Measurements from ENCODE around the gene CD69. TPM values are rescaled to one million over a fixed set of nuclear protein-coding genes. Genes with fewer than 3 reads are reported as not detected.
"Not testable (repeated sequence)": the region's sequence is repeated elsewhere in the genome, so short reads cannot be mapped to it uniquely, and the experiment has no call there.

The CD69 gene
- total RNA-seq, 1 experiment from 2014 or later: 0.98 TPM

GRCh38 chr12:9738905-9739304 is 21.8 kb downstream of the CD69 start:
- H3K9me3 ChIP-seq (ENCODE audit: control insufficient read depth, insufficient read depth, low read depth, low read length); ATAC-seq; BruUV-seq (replicated peaks); H3K4me3 ChIP-seq (ENCODE audit: low read depth in 2 of 2, low read length in 2 of 2); H3K4me1 ChIP-seq (ENCODE audit: control insufficient read depth, insufficient read depth, low read length); POLR2A ChIA-PET; H3K27ac ChIP-seq (ENCODE audit: low read length); H3K27me3 ChIP-seq (ENCODE audit: control insufficient read depth, insufficient read depth, low read length); DNase-seq (ENCODE audit: low read depth, low spot score); H3K36me3 ChIP-seq (ENCODE audit: control insufficient read depth, insufficient read depth, low read length); CTCF ChIA-PET; intact Hi-C loops (cut with micrococcal nuclease; ENCODE audit: unreplicated experiment); in situ Hi-C loops (cut with HindIII; ENCODE audit: low pct_unique_long_range_greater_than_20kb, low sequenced_read_pairs): not testable (repeated sequence)

DNA sequence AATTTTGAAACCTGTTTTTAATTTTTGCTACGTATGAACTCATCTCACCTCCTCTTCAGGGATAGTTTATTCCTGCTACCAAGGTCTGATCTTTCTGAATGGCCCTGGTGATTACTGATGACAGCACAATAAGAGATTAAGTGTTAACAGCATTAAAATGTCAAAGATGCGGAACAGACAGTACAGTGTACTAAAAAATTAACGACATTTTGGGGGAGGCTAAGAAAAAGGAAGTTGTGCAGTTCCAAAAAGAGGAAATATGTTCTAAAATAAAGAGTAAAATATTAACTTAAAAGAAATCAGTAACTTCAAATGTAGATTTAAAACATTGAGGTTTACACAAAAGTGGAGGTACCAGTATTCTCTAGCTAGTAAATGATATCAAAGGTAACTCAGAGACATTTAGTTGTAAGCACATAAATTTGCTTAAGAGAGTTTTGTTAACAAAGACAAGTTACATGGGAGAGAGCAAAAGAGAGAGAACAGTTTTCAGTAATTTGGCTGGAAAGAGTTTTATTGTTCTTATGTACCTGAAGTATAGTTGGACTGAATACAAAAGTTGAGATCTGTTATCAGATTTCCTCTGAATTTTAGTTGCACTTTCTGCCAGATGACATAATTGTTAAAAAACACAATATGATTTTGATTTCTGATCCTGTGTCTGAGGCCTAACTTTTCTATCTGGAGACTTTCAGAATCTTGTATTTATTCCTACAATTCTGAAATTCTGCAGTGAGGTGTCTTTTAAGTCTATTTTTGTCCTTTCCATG is 23.6 kb downstream of the CD69 start:
- ChIA-PET CTCF (no interaction called here), POLR2A (no interaction called here)
- no peak for ATAC-seq
- Histone ChIP-seq H3K9me3 (ENCODE audit: control insufficient read depth, insufficient read depth, low read depth, low read length) (no peaks in the 10 kb centered on the region), H3K27ac (ENCODE audit: low read length) (no peak overlapping the region), H3K4me1 (ENCODE audit: control insufficient read depth, insufficient read depth, low read length) (peaks cover 4% of the 10 kb centered on the region; the same call in 1 of the 2 replicates), H3K4me3 (ENCODE audit: low read depth in 2 of 2, low read length in 2 of 2) (no peak overlapping the region), H3K36me3 (ENCODE audit: control insufficient read depth, insufficient read depth, low read length) (no peaks in the 10 kb centered on the region), H3K27me3 (ENCODE audit: control insufficient read depth, insufficient read depth, low read length) (no peaks in the 10 kb centered on the region)
- TF ChIP-seq SIN3A (IDR thresholded peaks at IDR 0.05; ENCODE audit: borderline replicate concordance, insufficient read depth, low read depth, low read length) (no peak), POLR2AphosphoS5 (IDR thresholded peaks at IDR 0.05; ENCODE audit: low read depth, low read length) (no peak), CTCF (IDR thresholded peaks at IDR 0.05) (no peak), REST (IDR thresholded peaks at IDR 0.05; ENCODE audit: insufficient read depth in 1 of 2, low read depth in 2 of 2, low read length in 1 of 2) (no peak), TCF7L2 (IDR thresholded peaks at IDR 0.05; ENCODE audit: low read depth, low read length) (no peak)
- intact Hi-C loops (cut with micrococcal nuclease; ENCODE audit: unreplicated experiment) (no loop called here), in situ Hi-C loops (cut with HindIII; ENCODE audit: low pct_unique_long_range_greater_than_20kb, low sequenced_read_pairs) (no loop called here)
- no peak for DNase-seq (ENCODE audit: low read depth, low spot score)
- BruUV-seq (replicated peaks): no TSS peak

- Histone ChIP-seq H3K36me3 (ENCODE audit: control insufficient read depth, insufficient read depth, low read length) (no peaks in the 10 kb centered on the region), H3K27ac (ENCODE audit: low read length) (no peak overlapping the region), H3K27me3 (ENCODE audit: control insufficient read depth, insufficient read depth, low read length) (no peaks in the 10 kb centered on the region), H3K4me3 (ENCODE audit: low read depth in 2 of 2, low read length in 2 of 2) (no peak overlapping the region), H3K9me3 (ENCODE audit: control insufficient read depth, insufficient read depth, low read depth, low read length) (no peaks in the 10 kb centered on the region), H3K4me1 (ENCODE audit: control insufficient read depth, insufficient read depth, low read length) (peaks cover 4% of the 10 kb centered on the region; the same call in 1 of the 2 replicates)
- ChIA-PET POLR2A (no interaction called here), CTCF (no interaction called here)
- in situ Hi-C loops (cut with HindIII; ENCODE audit: low pct_unique_long_range_greater_than_20kb, low sequenced_read_pairs) (no loop called here), intact Hi-C loops (cut with micrococcal nuclease; ENCODE audit: unreplicated experiment) (no loop called here)
- DNase-seq (ENCODE audit: low read depth, low spot score) (no peak), ATAC-seq (no peak)
- no TSS peak for BruUV-seq (replicated peaks)
- no peak for TF ChIP-seq REST (IDR thresholded peaks at IDR 0.05; ENCODE audit: insufficient read depth in 1 of 2, low read depth in 2 of 2, low read length in 1 of 2)
- TF ChIP-seq POLR2AphosphoS5 (IDR thresholded peaks at IDR 0.05; ENCODE audit: low read depth, low read length): no peak
- TF ChIP-seq CTCF (IDR thresholded peaks at IDR 0.05): no peak
- TF ChIP-seq SIN3A (IDR thresholded peaks at IDR 0.05; ENCODE audit: borderline replicate concordance, insufficient read depth, low read depth, low read length): no peak
- TF ChIP-seq TCF7L2 (IDR thresholded peaks at IDR 0.05; ENCODE audit: low read depth, low read length): no peak
Observed at GRCh38 chr12:9735601-9736000, 25.1 kb downstream of the CD69 start.
